Activated gamma-delta T cell treated with anti-CD3 and anti-CD28 coated beads, Interleukin-2, amount 50 U/mL, for 16 hours (primary cell): ENCODE measurements around the gene ANO4.

Source experiments
- DNase-seq: peaks from one replicate; pipeline ENCODE4 v3.0.0-alpha.2; 2020; ENCODE audit warnings: low read depth

Gene ANO4

DNA sequence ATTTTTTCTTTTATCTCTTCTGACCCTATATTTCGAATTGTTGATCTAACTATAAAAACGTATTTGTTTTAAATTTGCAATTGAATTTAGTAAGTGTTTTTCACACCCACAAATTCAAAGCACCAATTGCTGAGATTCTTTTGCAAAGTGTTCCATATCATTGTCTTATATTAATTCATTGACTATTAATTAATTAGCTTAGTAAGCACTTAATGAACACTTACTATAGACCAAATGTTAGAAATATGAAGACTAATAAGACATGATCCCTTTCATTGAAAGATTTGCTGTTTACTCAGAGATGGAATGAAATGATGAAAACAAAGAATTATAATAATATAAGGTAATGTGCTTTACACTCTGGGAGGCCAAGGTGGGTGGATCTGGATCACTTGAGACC, 14.2 kb downstream of the ANO4 start:
- DNase-seq = no peak

DNA sequence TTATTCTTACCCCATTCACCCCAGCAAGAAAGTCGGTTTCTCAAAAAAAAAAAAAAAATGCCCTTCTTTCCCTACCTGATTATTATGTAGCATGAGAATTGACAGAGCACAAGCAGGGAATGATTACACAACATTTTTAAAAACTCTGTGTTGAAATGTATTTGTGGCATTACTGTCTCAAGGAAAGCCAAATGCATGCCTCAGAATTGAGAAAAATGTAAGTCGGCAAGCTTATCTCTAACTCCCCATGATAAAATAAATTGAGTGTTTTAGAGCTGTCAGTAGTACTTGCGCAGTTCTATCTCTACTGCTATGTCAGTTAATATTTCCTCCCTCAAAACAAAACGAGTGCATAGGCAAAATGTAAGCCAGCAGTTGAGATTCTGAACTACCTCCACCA, 25.7 kb downstream of the ANO4 start:
- DNase-seq = no peak

DNA sequence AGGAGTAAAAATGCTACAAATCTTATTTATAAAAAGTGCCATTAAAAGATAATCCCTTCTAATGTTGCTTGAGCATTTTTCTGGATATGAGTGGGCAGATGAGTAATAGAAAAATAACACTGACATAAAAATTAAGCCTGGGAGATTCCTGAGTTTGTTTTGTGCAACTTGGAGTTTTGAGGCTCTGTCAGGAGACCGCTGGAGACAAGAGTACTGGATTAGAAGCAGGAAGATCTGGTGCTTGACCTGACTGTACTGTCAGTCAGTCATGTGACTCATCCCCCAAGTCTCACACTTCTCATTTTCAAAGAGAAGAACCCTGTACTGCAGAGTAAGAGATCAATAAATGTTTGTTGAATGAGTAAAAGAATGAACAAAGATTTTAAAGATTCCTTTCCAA, 29.4 kb downstream of the ANO4 start:
- no peak for DNase-seq

DNA sequence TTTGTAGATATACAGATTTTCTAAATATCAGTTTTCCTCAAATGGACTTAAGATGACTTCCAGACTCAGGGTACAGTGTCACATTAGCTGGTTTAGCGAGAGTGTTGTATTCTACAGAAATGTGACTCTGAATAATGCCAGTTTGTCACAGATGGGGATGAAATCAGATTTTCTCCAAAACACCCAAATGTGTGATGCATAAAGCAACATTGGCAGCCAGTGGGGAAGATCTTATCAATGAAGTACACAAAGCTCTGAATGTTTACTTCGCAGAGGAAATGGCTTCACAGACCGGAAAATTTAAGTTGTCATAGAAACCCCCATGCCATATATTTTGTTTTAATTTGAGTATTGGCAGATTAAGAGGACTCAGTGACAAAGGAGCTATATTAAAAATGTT, 29.9 kb downstream of the ANO4 start:
- no peak for DNase-seq

DNA sequence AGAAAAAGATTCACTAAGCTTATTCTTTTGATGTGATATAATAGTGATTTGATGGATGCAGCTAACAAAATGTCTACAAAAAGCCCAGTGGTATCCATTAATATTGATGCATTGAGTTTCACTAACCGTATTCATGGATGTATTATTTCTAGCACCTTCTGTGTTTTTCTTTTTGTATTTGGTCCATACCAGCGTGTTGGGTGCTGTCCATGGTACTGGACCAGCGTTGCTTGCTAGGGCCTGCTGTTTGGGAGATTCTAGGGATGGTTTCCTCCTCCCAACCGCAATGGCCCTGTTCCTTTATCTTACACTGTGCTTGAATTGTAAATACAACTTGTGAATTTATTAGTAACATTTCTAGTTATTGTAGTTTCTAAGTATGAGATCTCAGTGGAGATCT, 31.7 kb downstream of the ANO4 start:
- DNase-seq = no peak

DNA sequence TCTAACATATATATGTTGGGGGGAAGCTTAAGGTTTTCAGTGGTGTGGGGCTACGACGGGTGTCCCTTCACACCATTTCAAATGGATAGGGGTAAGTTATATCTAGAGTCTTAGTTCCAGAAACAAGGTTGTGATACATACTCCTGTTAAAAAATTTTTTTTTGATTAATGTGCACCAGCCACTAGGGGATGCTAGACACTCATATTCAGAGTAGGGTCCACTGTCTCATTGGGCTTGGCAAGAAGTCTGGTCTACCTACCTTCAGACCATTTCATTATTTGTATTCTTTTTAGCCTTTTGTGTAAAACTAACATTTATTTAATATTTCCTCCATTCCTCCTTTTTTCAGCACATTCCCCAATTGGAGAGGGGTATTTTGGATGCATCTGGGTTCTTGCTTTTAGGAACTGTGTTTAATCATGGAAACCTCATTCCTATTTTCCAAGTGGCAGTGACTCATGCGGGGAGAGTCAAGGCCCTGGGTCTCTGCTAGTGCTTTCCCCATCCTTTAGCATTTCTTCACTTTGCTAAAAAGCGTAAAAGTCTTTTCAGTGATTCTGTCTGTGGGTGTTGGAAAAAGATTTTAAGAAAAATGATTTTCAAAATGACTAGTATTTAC, 33.4 kb downstream of the ANO4 start:
- no peak for DNase-seq

DNA sequence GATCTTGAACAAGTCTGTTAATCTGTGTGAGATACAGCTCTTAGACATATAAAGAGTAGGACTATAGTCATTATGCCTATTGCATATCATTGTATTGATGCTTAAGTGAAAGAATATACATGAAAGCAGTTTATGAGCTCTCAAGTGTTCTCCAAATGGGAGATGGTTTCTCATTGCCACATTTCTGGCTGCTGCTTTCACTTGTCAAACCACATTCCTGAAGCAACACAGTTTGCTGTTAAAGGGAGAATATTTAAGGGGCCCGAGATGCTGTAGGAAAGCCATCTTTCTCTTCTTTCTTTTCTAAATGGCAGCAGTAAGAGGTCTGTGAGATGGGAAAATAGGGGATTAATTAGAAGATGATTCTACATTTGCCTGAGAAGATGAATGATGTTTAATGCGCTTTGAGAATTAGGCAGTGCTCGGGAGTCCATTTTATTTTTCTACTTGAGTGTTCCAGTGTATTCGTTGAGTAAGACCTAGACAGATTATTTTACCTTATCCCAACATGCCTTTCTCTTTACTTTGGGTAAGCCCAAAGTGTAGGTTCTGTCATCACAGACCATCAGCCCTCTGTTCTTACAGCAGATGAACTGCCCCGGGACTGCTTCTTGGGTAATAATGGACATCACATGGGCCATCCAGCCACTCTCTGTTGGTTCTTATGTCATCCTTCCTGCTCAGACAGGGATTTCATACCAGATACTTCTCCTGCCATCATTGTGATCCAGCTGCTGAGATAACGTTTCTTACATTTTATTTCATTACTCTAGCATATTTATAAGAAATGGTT, 35.6 kb downstream of the ANO4 start:
- DNase-seq = no peak

DNA sequence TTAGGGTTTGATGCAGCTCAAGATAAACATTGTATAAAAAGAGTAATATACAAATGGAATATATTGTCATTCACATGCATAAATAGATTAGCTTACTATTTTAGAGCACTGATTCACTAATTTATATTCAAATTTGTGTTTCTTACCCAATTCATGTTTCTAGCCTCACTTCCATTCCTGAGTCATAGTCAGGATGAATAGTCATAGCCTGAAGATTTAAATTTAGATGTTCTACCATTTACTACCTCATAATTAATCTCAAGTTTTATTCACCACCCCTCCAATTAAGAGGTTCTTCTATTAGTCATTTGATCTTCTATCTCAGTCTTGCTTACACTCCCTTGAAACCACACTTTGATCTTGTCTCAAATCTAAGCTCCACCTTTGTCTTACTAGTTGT, 38.7 kb downstream of the ANO4 start:
- no peak for DNase-seq

DNA sequence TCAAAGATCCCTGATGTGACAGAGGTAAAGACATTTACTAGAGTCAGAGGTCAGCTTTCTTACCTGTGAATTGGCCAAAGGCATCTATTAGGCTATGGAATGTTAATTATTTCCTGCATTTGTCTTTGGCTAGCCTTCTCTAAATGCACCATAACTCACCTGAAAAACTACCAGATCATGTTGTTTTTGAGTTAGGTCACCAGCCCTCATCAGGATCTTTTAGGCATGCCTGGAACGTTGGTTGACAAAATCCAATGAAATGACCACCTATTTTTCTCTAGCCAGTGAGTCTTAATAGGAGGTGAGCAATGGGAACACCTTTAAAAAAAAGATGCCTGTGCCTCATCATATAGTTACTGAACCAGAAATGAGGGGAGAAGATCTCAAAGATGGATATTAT, 46.2 kb downstream of the ANO4 start:
- DNase-seq = no peak

DNA sequence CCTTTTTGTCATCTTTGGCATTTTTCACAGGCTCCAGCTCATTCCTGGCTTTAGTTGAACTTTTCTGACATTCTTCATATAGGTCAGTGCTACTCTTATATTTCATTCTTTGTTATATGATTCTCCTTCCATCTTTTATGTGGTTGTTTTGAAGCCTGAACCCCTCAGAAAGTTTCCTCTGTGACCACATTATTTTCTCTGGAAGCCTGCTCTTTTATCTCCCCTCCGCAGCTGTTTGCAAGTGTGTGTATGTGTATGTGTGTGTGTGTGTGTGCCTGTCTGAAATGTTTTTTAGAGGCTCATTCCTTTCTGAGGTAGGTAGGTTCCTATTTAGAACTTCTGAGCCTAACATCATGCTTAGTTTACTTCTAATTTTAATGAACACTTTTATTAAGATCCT, 47.6 kb downstream of the ANO4 start:
- no peak for DNase-seq

DNA sequence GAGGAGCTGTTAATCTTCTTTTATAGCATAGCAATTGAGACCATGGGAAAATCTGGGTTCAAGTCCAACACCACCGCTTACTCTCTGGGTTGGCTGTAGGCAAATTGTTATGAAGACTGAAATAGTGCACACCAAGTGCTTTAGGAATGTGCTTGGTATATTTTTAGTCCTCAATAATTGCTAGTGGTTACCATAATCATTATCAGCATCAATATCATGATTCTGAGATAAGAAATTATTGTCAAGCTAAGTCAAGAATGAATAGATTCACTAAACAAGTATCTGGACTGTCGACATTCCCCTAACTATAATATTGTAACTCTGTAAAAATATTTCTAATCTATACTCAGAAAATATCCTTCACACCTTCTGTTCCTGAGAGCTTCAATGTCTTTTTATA, 48.5 kb downstream of the ANO4 start:
- no peak for DNase-seq

DNA sequence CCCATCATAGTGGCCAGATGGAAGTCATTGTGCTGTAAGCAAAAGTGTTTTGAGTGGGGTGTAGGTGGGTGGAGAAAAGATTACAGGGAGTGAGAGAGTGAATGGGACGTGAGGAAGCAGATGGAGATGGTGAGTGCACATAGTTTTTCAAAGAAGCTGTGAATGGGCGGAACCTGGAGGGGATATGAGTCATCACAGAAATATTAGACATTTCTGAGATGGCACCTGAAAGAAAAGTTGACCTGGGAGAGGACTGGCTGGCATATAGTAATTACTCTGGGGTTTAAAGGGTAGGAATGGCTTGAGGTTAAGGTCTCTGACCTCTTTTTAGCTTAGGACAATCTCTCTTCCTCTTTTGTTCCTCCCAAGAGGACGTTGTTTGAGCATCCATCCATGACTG, 50.5 kb downstream of the ANO4 start:
- no peak for DNase-seq

DNA sequence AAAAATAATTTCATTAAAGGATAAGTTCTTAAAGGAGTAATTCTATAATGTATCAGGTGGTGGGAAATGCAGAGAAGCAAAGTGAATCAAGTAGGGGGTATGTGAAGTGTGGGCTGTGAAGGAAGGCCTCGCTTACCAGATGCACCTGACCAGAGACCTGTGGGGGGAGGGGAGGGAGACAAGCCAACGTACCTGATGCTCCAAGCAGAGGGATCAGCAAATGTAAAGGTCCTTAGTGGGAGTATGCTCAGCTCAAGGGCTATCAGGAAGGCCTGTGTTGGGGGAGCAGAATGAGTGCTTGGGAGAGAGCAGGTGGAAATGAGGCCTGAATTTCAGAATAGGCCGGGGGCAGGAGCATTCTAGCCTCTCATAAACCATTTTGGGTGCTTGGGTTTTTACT, 57.1 kb downstream of the ANO4 start:
- DNase-seq = no peak

DNA sequence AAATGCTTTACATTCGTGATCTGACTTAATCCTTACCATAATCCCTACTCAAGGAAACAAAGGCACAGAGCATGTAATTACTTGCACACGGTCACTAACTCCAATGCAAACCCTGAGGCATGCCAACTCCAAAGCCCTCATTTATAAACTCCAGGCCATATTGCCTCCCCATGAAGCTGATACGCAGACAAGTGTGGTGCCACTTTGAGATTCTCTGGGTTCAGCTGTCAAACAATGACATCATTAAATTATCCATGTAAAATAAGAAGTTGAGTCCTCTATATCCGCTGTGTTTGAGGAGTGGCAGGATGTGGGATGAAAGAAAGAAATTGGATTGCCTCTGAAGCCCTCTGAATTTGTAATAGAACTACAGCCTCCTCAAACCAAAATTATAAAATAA, 62.8 kb downstream of the ANO4 start:
- DNase-seq = no peak

DNA sequence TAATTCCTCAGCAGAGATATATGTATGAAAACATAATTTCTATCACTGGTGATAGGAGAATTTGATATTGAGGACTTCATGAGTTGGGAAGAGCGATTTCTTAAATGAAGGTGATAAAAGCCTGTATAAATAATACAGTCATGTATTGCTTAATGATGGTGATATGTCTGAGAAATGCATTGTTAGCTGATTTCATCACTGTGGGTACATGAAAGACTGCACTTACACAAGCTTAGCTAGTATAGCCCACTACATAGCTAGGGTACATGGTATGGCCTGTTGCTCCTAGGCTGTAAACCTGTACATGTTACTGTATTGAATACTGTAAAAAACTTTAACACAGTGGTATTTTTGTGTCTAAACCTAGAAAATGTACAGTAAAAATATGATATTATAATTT, 63.4 kb downstream of the ANO4 start:
- no peak for DNase-seq

DNA sequence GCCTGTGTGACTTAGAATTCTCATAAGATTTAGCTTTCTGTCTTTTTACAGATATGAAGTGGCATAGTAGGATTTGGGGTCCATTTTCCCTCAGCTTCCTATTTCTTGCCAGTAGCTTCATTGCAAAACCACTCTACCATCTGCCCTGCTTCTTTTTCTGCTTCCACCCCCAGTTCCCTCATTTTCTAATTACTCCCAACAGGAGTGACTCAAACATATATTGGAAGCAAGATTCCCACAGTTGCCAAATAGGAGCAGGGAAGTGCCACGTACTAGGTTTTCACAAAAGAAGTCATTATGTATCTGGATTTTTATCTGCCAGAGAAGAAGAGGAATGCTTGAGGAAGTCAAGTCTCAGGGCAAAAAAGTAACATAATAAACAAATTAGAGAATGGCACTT, 64.1 kb downstream of the ANO4 start:
- no peak for DNase-seq

DNA sequence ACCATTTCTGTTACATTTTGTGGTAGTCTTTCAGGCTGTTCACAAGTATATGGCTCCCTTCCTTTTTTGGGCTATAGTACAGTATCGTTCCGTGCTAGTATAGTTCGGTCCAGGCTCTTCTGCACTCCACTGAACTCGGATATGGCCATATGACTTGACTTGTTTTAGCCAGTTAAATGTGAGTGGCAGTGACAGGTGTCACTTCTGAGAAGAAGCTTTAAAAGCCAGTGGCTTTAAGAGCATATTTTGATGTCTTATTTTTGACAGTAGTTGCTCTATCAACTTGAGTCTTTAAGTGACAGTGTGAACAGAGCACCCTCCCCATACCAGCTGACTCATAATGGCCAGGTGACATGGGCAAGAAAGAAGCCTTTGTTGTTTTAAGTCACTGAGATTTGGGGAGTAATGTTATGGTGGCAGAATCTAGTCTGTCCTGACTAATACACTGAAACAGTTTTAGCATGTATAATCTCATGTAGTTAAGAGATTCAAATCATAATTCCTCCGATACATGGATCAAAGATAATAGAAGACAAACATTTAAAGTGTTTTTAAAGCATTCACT, 64.6 kb downstream of the ANO4 start:
- no peak for DNase-seq

DNA sequence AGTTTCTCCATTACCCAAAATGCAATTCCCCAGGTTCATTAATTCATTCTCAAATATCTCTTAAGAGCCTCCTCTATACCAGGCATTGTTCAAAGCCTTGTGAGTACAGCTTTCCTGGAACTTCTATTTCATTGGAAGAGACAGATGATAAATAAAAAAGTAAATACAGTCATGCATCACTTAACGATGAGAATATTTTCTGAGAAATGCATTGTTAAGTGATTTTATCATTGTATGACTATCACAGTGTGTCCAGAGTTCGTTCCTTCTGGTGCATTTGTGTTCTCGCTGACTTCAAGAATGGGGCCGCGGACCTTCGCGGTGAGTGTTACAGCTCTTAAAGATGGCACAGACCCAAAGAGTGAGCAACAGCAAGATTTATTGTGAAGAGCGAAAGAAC, 66.0 kb downstream of the ANO4 start:
- no peak for DNase-seq

DNA sequence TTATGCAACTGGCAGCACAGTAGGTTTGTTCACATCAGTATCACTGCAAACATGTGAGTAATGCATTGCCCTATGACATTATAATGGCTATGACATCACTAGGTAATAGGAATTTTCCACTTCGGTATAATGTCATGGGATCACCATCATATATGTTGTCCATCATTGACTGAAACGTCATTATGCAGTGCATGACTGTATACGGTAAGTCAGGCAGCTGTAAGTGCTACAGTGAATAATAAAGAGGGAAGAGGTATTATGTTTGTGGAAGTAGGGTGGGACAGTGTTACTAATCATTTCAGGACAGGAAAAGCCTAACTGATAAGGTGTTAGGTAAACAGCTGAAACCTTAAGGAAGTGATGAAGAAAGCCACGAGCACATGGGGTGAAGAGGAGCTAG, 68.1 kb downstream of the ANO4 start:
- DNase-seq = no peak

DNA sequence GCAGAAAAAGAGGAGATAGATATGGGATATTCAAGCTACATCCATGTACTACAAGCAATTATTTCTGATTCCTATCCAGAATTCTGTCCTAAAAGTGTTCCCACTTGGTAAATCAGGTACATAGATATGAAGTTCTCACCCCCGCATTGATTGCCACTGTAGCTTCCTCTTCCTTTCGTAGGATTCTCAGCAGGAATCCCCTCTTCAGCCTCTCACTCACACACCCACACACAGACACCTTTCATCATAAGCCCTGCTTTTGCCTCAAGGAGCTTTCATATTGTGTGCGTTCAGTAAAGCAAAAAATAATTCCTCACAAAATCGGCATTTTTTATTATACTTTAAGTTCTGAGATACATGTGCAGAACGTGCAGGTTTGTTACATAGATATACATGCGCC, 69.8 kb downstream of the ANO4 start:
- no peak for DNase-seq

DNA sequence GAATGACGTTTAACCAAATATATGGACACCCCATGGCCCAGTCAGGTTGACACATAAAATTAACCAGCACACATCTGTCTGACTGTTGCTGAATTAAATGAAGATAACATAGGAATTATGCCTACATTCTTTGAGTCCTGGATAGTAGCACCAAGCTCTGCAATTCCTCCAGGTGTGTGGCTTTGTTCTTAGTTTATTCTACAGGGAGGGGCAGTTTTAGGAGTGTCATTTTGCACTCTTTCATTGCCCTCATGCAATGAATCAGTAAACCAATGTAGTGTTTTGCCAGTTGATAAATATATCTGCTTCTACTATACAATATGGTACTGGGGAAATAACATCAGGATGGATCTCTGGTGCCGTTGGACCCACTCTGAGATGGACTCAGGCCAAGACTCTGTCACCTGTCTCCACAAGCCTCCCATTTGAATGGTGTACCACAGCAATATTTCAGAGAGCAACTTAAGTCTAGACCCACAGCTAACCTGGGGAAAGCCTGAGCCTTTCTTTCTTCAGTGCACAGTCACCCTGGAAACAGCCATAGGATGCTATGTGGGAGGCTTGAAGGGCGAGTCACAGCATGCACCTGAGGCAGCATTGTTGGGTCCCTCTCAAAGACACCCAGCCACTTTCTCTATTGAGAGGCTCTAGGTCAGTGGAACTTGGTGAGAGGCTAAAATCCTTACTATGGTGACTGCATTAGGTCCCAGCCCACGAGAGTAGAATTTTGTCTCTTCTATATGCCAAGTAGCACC, 73.2 kb downstream of the ANO4 start:
- no peak for DNase-seq

DNA sequence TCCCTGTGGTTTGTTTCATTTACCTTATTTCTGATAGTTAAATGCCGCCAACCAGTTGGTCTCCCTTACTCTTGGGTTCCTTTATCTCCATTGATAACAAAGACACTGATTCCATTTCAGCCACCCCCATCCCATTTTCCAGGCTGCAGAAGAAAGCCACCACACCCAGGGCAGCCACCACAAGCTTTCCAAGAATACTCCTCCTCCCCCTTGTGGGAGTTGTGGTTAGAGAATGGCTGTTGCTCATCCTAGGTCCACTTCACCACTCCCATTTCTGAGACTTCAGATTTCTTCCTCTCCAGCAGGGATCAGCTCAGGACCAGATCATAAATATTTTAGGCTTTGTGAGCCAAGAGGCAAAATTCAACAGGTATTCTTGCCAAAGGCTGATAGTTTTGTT, 73.9 kb downstream of the ANO4 start:
- no peak for DNase-seq

DNA sequence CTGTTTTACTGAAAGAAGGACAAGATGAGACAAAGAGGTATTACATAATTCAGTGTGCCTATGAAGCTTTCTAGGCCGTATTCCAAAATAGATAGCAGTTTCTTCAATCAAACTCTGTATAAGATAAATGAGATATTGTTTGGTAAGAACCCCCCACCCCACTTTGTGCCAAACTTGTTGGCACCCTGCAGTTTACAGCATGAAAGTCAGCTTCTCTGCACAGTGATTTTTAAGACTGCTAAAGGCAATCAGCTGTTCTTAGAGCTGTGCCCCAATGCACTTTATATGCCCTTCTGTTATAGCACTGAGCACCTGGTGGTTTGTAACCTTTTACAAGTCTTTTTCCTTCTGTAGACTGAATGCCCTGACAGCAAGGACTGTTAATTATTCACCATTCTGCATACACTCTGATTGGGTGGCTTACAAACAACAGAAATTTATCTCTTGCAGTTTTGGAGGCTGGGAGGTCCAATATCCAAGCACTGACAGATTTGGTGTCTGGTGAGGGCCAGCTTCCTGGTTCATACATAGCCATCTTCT, 76.7 kb downstream of the ANO4 start:
- no peak for DNase-seq
